HG03196 (cell line): ENCODE data around the gene ISX.

ENCODE experiments used
- ATAC-seq: cut with Tn5 transposase; IDR thresholded peaks from one replicate; pipeline ENCODE4 v1.9.1; 2021; ENCODE audit not compliant: unreplicated experiment

ISX gene

GRCh38 chr22:35051791-35052190 lies 14.2 kb upstream of the ISX start:
- no peak for ATAC-seq

- ATAC-seq: no peak
These were observed 12.7 kb upstream of the ISX start for GRCh38 chr22:35053060-35053835.

GRCh38 chr22:35054064-35054463 lies 11.9 kb upstream of the ISX start:
- ATAC-seq: no peak

- ATAC-seq: no peak
These were observed 9.5 kb upstream of the ISX start for GRCh38 chr22:35056486-35056885.

DNA sequence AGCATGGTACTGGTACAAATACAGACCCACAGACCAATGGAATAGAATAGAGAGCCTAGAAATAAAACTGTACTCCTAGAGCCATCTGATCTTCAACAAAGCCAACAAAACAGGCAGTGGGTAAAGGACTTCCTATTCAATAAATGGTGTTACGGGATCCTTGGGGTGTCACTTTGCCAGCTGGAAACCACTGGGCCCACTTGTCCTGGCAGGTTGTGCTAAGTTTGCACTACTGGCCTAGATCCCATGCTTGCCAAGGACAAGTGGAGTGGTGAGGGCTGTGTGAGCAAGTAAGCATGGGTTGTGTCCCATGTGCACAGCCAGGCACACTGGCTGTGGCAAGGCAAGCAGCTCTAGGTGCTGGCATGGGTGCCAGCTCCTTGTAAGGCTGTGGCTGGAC lies 8.8 kb upstream of the ISX start:
- no peak for ATAC-seq

GRCh38 chr22:35059632-35060031 lies 6.3 kb upstream of the ISX start:
- ATAC-seq: no peak

- no peak for ATAC-seq
These were observed 1.3 kb upstream of the ISX start for GRCh38 chr22:35064664-35065063.

DNA sequence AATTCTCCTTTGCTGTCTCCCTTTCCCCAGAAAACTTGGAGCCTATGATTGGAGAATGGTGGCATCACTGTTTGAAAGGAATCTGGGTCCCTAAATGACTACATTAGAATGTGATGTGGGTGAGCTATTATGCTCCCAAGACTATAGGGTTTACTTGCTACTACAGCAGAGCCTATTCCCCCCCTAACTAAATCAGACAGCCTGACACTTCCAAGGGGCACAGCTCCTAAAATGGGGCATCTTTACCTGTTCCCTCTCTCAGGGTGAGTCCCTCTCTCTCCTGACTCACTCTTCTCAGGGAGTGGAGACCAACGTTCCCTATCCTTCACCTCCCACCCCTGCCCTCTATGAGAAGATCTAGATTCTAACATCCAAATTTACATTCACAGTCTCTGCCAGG lies 775 bp upstream of the ISX start:
- no peak for ATAC-seq

GRCh38 chr22:35066768-35067167 lies 810 bp downstream of the ISX start:
- ATAC-seq: no peak

DNA sequence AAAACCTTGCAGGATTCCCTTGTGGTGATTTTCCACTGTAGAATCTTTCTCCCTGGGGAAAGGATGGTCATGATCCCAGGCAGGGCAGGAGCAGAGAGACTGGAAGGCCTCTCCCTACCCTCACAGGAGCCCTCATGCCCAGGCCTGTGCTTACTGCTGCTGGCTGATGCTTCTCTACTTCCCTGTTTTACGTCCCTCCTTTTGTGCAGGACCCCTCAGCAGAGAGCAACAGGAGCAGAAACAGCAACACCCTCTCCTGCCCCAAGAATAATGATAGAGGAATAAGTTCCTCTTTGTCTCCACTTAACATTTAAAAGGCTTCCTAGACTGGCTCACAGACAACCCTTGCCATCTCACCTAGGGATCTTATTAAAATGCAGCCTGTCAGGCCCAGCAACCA lies 3.6 kb downstream of the ISX start:
- ATAC-seq: no peak

DNA sequence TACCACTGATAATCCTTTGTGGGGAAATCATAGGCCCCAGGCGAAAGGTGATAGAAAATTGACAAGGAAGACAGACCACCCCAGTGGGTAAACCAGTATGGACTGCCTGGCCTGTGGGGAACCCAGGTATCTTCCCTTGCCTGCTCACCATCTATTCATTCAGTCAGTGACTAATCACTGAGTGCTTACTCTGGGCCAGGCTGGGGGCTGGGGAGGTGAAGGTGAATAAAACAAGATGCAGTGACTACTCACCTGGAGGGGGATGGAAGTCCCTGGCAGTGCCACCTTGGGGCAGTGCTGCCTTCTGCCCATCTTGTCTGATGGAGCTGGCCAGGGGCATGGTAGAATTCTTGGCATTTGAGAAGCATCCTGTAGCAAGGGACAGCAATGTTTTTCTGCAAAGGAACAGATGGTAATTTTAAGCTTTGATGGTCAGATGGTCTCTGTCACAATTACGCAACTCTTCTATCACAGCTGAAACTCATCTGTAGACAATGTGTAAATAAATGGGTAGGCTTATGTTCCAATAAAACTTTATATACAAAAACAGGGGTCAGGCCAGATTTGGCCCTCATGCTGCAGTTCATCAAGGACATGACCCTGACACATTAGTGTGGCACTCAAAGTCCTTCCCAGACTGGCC lies 4.6 kb downstream of the ISX start:
- no peak for ATAC-seq

DNA sequence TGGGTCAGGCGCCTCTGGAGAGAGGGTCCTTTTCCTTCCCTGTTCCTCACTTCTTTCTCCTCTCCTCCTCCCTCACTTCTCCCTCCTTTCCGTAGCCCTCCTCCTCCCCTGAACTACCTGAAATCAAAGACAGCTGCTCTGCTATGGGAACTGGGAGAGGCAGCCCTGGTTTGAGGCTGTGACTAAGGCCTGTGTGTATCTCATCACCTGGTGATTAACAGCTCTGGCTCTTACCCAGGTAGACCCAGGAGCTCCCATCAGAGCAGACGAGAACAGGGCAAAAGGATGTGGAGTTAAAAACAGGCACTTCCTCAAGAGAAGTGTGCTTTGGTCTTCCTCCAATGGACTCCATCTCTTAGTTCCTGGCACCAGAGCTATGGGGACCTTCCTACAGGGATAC lies 5.8 kb downstream of the ISX start:
- ATAC-seq: no peak

GRCh38 chr22:35072925-35073324 lies 7.0 kb downstream of the ISX start:
- ATAC-seq: no peak

DNA sequence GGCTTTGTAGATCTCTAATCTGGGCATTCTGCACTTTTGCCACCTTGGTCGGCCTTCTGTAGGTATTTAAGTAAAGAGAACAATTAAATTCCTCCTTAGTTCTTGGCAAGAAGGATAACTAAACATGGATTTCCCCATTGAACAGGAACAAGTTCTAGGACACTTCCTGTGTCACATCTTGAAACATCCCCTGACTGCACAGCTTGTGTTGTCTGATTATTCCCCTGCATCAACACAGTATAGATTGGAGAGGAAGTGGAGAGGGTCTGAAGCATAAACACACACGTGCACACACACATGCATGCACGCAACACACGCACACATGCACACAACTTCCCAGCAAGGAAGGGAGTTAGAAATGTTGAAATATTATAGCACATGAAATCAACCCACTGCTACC lies 8.6 kb downstream of the ISX start:
- no peak for ATAC-seq

DNA sequence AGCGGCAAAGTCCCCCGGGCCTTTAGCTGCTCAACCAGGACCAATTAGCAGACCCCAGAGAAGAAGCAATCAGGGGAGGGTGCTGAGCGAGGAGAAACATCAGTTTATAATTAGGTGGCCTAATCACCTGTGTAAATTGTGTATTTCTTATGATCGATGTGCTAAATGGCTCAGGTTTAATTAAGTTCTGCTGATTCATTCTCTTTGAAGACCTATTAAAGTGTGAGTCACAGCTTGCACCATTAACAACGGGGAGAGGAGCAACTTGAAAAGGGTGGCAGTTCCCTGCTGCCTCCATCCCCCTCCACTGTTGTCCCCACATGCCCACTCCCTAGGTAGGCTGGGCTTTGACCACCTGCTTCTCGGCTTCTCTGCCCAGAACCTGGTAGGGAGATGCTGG lies 10.7 kb downstream of the ISX start:
- no peak for ATAC-seq

- ATAC-seq: no peak
These were observed 19.7 kb downstream of the ISX start for GRCh38 chr22:35085621-35086020.

DNA sequence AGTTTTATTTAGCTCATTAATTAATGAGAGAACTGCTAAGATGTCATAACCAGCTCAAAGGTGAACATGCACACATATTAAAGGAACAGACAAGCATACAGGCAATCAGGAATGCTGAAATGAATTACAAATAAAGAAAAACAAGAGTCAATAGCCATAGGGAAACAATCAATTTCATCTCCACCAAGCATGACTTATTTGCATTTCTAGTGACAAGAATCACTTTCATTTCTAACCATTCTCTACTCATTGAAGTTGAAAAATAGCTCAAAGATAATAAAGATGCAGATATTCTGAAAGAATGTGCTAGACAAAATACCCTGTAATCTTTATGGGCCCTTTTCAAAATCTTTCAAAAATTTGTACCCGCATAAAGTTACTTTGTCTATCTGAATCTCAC lies 23.2 kb downstream of the ISX start:
- ATAC-seq: no peak

- ATAC-seq: no peak
These were observed 26.4 kb downstream of the ISX start for GRCh38 chr22:35092406-35092805.

GRCh38 chr22:35098921-35099320 lies 33.0 kb downstream of the ISX start:
- no peak for ATAC-seq

DNA sequence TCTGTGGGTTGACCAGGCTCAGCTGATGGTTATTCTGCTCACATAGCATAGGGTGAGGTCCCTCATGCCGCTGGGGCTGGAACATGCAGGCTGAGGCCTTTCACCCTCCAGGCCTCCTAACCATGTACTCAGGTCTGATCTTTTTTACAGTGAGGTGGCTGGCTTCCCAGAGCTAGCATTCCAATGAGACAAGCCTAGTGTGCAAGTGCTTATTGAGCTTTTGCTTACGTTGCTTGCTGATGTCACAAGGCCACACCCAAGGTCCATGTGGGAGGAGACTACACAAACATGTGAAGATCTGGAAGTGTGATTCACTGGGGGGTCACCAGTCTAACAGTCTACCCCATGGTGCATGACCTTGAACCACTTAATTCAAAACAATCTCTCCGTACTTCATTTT lies 33.9 kb downstream of the ISX start:
- ATAC-seq: no peak

DNA sequence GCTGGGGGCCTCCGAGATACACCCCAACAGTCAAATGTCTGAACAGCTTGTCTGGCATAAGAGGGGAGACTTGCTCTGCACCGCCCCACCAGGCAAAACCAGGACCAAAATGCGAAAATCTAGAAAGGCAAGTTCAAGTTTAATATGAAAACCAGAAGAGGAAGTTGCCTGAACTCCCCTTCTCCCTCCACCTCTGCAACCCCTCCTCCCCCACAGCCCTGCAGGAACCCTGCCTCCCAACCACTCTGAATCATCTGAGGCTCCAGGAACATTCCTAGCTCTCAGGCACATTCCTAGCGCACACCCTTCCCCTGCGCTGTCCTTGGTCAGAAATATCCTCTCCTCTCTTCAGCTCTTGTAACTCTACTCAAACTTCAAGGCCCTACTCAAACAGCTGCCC lies 36.7 kb downstream of the ISX start:
- no peak for ATAC-seq

GRCh38 chr22:35103761-35104160 lies 37.8 kb downstream of the ISX start:
- no peak for ATAC-seq

DNA sequence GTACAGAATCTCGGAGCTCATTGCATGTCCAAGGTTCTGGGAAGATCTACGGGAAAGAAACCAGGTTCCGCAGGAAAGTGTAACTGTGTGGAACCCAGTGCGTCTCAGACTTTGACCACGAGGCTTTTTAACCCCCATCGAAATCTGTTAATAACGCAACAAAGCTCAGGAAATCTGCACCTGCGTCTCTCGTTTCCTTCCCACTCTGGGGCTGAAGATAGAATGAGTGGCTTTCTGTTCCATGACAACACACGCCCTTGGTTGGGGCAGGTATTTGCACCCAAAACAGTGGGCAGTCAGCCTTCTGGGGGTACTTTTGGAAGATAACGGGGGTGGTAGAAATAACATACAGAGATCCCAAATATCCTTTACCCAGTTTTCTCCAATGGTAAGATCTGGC lies 38.5 kb downstream of the ISX start:
- no peak for ATAC-seq
